ENCODE results near the gene IL12RB1.

The IL12RB1 gene

DNA sequence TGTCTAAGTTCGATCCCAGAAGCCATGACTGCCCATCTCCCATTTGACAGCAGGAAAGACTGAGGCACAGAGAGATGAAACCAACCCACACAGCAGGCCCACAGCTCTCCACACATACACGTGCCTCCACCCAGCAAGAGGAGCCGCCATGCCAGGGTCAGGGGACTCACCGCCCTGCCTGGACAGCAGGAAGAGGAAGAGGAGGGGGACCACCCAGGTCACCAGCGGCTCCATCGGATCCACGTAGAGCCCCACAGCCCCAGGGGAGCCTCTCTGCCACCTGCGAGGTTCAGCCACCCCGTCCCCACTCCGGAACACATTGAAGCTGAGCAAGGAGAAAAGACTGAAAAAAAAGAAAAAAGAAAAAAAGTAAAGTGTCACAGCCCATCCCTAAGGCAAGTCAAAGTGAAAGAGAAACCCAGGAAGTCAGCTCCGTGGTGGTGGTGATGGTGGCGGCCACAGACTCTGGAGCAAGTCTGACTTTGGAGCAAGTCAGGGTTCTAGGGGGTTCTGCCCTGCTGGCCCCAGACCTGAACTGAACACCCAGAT, at the start of gene IL12RB1:
IL12RB1 (minus strand) TSS at position 345 of the 549 bp plus-strand sequence; CDS start at position 234, 111 bp downstream.
- DNase-seq (ENCODE audit: low spot score): no peak

DNA sequence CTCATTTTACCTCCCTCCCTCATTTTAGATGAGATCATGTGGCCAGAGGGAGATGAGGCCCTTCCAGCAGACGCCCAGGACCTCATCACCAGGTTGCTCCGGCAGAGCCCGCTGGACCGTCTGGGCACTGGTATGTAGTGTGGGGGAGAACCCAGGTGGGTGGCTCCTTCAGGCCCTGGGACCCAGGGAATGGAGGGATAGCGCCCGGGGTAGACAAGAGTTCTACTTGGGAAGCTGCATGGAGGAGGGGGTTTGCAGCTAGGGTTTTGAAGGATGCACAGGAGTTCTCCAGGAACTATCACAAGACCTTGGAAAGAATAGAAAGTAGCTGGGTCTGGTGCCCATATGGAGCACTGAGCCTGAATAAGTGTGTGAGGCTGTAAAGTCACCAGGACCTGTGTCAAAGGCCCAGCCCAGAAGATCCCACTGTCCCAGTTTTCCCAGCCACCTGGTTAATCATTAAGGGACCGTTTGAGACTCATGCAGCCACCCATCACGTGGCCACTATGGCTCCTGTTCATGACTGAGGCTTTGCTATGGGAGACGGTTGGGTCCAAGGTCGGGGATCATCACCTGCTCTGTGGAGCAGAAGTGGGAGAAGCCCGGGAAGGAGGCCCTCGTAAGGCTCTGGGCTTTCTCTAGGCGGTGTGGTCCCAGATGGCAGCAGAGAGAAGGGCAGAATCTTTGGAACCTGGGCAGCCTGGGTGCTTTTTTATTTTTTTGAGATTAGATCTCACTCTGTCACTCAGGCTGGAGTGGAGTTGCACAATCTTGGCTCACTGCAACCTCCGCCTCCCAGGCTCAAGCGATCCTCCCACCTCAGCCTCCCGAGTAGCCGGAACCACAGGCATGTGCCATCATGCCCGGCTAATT, 49.2 kb upstream of the IL12RB1 start:
- no peak for DNase-seq (ENCODE audit: low spot score)

DNA sequence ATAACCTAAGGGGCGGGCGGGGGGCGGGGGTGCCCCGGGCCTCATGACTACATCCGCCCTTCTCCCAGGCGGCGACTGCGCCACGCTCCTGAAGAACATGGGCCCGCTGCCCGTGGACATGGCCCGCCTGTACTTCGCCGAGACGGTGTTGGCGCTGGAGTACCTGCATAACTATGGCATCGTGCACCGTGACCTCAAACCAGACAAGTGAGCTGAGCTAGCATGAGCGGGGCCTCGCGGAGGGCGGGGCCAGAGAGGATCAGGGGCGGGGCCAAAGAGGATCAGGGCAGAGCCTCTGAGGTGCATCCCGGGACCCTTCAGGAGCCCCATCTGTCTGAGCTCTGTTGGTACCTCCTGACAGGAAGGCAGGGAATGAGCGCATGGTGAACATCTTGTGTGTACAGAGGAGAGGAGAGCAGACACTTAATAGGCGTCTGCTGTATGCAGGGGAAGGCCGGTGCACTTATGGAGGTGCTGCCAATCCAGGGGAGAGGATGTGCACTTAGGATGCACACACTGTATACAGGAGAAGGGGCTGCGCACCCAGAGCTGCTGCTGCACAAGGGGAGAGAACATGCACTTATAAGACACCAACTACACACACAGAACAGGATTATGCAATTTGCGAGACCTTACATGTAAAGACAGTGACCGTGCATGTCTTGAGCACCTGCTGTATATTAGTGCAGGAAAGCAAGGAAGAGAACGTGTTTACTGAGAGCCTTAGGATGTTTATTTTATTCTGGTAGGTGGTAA, 45.3 kb upstream of the IL12RB1 start:
- DNase-seq (ENCODE audit: low spot score): peak; percentile 80

DNA sequence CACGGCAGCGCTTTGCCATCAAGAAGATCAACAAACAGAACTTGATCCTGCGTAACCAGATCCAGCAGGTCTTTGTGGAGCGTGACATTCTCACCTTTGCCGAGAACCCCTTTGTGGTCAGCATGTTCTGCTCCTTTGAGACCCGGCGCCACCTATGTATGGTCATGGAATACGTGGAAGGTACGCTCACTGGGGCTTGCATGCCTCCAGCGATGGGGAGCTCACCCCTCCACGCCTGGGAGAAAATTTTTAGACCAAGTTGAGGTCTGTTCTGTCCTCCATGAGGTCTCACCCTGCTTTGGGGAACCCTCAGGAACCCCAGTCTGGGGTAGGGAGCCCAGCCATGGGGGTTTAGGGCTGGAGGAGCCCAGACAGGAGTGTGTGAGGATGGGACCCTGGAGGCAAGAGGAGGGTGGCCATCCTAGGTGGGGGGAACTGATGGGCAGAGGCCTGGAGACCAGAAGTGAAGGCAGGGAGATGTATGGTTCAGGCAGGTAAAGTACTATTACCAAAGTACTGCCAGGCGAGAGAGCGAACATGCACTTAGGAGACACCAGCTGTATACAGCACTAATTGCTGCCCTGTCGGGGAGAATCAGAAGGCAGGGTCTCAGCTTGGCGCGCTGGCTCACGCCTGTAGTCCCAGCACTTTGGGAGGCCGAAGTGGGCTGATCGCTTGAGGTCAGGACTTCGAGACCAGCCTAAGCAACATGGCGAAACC, 43.9 kb upstream of the IL12RB1 start:
- no peak for DNase-seq (ENCODE audit: low spot score)

DNA sequence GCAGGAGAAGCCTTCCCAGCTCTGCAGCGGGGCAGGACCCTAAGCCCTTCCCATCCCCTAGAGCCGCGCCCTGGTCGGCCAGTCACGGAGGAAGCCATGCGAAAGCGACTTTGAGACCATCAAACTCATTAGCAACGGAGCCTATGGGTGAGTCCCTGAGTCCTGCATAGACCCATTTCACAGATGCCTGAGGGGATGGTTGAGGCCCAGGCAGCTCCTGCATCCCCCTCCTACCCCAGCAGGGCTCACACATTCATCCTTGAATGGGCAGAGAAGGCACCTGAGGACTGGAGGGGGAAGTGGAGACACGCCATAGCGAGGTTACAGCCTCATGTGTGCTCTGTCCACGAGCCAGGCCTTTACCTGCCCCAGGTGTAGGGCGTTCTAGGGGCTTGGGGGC, 42.1 kb upstream of the IL12RB1 start:
- DNase-seq (ENCODE audit: low spot score): no peak

DNA sequence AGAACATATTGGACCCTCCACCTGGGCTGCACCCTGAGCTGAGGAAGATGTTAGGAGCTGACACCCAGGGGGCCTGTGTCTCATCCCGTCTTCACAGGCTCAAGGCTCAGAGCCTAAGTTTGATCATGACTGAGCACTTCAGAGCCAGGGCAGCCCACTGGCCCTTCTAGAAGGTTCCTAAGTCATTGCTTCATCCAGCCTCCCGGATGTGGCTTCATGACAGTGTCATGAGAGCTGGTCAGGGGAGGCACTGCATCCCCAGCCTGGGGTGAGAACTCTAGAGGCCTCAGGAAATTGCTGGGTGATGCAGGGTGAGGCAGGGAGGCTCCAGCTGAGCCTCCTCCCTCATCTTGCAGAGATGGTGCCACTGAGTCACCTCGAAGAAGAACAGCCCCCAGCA, 41.3 kb upstream of the IL12RB1 start:
- no peak for DNase-seq (ENCODE audit: low spot score)

DNA sequence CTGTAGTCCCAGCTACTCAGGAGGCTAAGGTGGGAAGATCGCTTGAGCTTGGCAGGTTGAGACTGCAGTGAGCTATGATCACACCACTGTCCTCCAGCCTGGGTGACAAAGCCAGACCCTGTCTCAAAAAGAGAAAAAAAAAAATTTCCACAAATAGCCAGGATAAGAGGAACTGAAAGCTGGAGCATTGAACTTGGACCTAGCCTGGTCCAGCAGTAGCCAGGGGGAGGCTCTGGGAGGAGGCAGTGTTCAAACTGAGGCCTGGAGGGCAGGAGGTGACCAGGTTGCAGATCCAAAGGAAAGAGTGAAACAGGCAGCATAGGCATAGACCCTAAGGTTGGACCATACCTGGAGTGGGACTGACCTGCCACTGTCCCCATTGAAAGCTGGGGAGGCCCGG, 39.4 kb upstream of the IL12RB1 start:
- DNase-seq (ENCODE audit: low spot score): no peak

DNA sequence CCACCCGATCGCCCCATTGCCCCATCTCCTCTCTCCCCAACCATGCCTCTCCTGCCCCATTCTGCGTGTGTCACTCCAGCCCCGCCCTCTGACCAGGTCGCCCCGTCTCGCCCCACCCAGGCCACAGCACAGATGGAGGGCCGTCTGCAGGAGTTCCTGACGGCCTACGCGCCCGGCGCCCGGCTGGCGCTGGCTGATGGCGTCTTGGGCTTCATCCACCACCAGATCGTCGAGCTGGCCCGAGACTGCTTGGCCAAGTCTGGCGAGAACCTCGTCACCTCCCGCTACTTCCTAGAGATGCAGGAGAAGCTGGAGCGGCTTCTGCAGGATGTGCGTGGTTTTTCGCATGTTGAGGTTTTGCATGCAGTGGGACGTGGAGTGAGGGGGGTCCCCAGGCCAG, 37.1 kb upstream of the IL12RB1 start:
- DNase-seq (ENCODE audit: low spot score): no peak

DNA sequence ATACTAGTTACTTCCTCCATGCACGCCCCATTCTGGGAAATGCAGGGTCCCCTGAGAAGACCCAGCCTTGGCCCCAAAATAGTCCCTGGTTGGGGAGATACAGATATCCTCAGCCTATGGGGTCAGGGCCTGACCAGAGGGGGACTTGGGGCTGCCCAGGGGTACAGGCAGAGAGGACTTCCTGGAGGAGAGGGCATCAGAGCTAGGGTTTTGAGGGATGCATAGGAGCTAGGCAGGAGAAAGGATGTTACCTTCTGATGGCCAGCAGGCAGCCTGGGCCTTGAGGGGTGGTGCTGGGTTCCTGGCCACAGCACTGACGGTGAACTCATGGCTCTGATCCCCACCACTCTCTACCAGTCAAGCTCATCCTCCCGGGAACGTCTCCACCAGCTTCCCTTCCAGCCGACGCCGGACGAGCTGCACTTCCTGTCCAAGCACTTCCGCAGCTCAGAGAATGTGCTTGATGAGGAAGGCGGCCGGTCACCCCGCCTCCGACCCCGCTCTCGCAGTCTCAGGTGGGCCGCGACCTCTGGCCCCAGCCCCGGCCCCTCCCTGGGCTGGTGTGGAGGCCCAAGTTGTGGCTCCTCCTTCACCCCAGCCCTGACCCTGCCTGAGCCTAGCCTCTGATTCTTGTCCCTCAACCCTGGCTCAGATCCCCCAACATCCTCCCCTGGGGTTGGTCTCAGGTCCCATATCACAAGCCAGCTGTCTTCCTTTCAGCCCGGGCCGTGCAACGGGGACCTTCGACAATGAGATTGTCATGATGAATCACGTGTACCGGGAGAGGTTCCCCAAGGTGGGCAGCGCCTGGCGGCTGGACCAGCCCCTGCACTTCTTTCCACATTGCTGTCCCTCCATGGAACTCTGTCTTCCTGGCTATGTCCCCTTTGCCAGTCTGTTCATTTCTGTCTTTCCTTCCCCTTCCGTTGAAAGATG, 36.4 kb upstream of the IL12RB1 start:
- no peak for DNase-seq (ENCODE audit: low spot score)

DNA sequence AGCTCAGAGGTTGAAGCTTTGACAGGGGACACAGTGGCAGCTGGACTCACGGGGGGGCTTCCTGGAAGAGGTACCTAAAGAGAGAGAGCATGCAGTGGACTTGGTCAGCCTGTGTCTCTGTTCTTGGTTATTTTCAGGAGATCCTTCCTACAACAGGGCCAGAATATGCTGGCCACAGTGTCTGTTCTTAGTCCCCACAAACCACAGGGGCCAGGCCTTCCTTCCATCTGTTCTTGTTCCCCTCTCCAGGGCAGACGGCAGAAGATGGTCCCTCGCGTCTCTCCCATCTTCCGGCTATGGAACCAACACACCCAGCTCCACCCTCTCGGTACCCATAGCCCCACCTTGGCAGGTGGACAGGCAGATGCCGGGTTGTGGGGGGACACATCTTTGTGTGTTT, 35.7 kb upstream of the IL12RB1 start:
- DNase-seq (ENCODE audit: low spot score): no peak

DNA sequence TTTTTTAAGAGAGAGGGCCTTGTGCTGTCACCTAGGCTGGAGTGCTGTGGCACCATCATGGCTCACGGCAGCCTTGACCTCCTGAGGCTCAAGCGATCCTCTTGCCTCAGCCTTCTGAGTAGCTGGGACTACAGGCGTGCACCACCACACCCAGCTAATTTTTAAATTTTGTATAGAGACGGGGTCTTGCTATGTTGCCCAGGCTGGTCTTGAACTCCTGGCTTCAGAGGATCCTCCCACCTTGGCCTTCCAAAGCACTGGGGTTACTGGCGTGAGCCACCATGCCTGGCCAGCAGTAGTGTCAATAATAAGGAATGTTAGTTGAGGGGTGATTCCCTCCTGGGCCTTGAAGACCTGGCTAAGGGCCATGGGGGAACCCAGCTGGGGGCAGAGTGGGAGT, 34.4 kb upstream of the IL12RB1 start:
- no peak for DNase-seq (ENCODE audit: low spot score)

DNA sequence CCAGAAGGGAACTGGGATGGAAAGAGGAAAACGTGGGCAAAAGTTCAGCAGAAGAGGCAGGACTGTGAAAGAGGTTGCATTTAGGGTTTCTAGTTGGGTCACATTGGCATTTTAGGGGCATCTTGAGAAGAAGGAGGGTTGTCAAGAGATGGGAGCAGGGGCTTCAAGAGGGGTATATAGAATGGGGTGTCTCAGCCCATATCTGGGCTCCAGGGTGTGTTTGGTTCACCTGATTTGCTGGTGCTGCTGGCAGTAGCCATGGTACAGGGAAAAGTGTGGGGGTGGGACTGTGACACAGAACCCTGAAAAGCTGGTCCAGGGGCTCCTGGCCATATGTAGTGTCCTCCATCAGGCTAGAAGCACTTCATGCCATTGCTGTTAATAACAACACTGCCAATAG, 33.4 kb upstream of the IL12RB1 start:
- DNase-seq (ENCODE audit: low spot score): no peak

DNA sequence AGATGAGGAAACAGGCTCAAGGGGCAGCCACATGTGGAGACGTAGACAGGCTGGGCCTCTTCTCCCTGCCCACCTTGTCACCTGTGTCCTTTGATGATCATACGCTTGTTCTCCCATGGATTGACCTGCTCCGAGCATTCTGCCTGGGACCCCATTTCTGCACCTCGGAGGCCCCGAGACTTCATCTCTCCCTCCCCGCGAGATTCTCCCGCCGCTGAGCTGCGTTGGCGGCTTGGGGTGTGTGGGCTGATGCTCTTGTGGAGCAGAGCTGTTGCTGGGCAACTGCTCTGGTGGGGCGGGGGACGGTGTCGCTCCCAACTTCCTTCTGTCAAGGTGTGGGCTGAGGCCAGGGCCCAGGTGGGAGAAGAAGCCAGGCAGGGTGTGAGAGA, 33.0 kb upstream of the IL12RB1 start:
- DNase-seq (ENCODE audit: low spot score): no peak

DNA sequence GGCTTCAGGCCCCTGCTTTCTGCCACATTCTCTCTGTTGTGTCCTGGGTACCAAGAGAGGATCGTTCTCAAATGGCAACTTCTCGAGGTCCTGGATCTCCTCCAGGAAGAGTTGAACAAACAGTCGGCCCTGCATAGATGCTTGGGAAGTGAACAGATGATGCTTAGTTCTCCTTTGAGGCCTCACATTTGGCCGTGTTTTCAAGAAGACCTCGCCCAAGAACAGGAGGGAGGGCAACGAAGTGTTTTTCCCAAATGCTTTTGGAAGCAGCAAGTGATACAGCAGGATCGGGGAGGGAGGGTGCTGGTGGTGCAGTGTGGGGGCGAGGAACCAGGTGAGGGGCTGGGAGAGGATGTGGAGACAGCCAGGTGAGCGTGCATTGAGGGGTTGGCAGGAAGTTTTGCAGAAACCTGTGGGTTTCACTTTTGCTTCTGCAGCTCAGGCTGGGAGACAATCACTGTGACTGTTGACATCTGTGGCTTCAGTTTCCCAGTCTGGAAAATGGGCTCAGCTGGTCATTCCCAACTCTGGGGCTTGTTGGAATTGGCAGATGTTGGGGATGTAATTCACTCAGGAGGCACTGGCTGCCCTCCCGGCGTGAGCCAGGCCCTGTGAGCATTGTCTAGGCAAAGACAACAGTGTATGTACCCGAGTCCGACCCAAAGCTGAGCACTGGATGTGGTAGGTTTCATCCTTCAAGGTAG, 32.4 kb upstream of the IL12RB1 start:
- no peak for DNase-seq (ENCODE audit: low spot score)

DNA sequence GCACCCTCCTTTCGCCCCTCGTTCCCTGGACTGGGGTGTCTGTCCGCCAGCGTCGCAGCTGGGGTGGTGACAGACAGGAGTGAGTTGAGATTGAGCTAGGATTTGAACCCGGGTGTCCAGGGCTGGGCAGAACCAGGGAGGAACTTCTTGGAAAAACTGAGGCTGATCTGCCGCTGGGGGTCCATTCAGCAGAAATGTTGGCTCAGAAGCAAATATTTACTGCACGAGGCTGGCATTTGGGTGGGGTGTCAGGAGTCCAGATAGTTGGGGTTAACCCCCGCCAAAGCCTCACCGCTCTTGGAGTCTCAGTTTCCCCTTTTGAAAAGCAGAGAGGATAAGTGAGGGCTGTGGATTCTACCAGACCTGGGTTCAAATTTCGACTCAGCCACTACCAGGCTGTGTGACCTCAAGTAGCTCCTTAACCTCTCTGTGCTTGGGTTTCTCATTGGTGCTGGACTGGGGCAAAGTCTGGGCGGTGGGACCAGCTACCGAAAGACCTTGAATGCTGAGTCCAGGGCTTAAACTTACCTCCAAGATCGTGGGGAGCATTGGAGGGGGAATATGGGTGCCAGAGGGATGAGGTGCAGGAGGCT, 31.8 kb upstream of the IL12RB1 start:
- no peak for DNase-seq (ENCODE audit: low spot score)

DNA sequence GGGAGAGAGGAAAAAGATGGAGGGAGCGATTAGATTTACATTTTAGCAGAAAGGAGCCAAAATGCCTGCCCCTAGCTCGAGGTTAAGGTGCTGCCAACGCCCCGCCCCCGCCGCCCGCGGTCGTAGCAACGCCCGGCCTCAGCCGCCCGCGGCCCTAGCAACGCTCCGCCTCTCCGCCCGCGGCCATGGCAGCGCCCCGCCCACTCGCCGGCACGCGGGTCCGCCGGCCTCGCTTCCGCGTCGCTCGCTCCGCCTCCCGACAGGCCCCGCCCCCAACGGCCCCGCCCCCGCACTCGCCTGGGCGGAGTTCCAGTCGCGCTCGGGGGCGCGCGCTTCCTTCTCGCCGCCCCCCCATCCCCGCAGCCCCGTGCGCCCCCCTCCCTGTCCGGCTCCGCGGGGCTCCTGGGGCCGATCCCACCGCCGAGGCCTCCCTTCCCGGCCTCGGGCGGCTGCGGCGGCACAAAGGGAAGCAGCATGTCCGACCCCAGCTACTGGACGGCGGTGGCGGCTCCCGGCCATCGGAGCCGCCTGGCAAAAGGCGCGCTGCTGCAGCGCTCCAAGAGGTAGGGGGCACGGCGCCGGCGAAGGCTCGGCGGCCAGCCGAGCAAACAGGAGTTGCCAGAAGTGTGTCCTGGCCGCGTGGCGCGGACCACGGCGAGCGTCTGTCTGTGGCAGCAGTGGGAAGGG, 31.1 kb upstream of the IL12RB1 start:
- DNase-seq (ENCODE audit: low spot score): peak; percentile 100

DNA sequence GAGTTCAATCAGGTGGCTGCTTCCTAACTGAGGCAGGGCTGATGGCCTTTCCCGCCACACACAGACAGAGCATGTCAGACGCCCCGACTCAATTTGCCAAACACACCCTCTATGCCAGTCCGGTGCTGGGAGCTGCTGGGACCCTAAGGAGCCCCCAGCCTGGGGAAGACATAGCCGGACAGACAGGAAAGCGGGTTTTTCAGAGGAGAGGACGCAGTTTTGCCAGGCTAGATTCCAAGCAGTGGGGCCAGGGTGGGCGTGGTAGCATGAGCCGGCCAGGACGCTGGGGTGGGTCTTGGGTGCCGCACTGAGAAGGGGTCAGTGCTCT, 30.6 kb upstream of the IL12RB1 start:
- no peak for DNase-seq (ENCODE audit: low spot score)

DNA sequence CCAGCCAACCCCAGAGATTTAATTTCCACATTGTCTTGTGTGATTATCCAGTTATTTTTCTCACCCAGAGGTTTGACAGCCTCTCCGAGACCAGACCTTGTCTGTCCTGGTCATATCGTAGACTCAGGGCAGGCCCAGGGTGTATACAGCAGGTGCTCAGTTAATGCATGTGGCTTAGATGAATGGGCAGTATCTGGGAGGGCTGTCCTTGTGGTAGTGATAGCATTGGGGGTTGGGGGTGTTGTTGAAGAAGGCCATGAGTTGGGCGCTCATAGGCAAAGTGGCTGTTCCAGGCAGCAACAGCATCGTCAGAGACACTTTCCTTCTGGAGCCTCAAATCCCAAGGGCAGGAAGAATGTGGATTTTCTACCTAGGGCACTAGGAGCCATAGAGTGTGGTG, 27.7 kb upstream of the IL12RB1 start:
- no peak for DNase-seq (ENCODE audit: low spot score)

DNA sequence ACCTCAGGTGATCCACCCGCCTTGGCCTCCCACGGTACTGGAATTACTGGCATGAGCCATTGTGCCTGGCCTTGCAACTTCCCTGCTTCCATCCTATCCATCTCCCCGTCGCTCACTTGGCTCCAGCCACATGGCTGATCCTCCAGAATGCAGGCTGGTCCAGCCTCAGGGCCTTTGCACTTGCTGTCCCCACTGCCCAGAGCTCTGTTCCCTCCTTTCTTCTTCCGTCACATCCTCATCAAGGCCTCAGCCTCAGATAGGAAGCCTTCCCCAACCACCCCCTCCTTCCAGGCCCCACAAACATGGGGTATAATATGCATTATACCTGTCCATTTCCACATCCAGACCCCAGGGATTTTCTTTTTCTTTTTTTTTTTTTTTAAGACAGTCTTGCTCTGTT, 27.1 kb upstream of the IL12RB1 start:
- DNase-seq (ENCODE audit: low spot score): no peak

DNA sequence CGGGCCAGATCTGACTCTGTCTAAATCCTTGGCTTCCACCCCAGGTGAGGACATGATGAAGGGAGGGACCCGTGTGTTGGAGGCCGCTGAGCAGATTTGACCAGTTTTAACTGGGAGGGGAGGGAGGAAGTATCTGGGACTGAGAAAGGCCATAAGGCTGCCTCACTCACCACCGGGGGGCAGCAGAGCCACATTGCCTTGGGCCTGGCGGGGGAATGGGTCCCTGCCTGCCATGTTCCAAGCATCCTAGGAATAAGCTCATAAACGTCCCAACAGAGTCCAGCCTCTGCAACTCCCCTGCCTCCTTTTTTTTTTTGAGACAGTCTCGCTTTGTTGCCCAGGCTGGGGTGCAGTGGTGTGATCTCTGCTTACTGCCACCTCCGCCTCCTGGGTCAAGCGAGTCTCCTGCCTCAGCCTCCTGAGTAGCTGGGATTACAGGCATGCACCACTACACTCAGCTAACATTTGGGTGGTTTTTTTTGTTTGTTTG, 26.3 kb upstream of the IL12RB1 start:
- peak; percentile 82 for DNase-seq (ENCODE audit: low spot score)
